ENCODE measurements around the gene PYCR2.
A peak's percentile ranks its signal among the peaks of the same experiment; 100 is the strongest.

Gene PYCR2

DNA sequence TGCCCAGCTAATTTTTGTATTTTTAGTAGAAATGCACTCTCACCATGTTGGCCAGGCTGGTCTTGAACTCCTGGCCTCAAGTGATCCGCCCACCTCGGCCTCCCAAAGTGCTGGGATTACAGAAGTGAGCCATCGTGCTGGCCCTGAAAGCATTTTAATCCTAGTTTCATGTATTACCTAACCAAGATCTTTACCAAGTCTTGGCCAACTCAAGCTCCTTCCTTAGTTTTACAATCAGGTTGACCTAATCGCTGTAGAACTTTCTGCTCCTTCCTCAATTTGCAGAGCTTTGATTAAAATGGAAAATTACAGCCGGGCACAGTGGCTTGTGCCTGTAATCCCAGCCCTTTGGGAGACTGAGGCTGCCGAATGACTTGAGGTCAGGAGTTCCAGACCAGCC lies 38.7 kb downstream of the PYCR2 start:
- Histone ChIP-seq H3K4me1 (ENCODE audit: insufficient read depth, low read length) (peaks cover 17% of the 10 kb centered on the region), H3K9ac (ENCODE audit: low read depth, low read length) (no peak overlapping the region), H3K36me3 (ENCODE audit: insufficient read depth, low read length) (no peaks in the 10 kb centered on the region), H3K9me3 (ENCODE audit: control insufficient read depth, insufficient read depth, low read length) (no peaks in the 10 kb centered on the region)

DNA sequence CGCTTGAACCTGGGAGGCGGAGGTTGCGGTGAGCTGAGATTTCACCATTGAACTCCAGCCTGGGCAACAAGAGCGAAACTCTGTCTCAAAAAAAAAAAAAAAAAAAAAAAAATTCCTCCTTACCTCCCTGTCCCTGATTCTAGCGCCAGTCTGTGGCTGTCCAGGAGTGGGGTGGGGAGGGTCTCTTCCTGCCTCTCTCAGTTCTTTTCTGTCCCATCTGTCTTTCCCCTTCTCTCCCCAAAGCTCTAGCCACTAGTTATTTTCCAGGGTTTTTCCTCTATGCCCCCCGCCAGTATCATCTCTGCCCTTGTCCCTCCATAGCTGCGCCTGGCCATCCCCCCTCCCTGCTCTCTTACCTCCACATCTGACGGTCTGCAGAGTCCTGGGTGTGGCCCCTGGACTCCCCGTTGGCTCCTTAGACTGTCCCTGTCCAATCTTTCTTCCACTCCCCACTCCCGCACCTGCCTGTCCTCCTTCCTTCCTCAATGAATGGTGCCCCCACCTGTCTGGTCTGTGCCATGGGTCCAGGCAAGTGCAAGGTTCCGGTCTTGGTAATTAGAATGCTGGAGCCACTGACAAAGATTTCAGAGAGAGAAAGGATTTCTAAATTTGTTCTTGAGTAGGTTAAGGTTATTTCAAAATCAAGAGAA lies 40.3 kb downstream of the PYCR2 start:
- H3K4me1 ChIP-seq (ENCODE audit: insufficient read depth, low read length): peaks cover 11% of the 10 kb centered on the region
- H3K36me3 ChIP-seq (ENCODE audit: insufficient read depth, low read length): no peaks in the 10 kb centered on the region
- no peaks in the 10 kb centered on the region for H3K9me3 ChIP-seq (ENCODE audit: control insufficient read depth, insufficient read depth, low read length)
- H3K9ac ChIP-seq (ENCODE audit: low read depth, low read length): no peak overlapping the region

DNA sequence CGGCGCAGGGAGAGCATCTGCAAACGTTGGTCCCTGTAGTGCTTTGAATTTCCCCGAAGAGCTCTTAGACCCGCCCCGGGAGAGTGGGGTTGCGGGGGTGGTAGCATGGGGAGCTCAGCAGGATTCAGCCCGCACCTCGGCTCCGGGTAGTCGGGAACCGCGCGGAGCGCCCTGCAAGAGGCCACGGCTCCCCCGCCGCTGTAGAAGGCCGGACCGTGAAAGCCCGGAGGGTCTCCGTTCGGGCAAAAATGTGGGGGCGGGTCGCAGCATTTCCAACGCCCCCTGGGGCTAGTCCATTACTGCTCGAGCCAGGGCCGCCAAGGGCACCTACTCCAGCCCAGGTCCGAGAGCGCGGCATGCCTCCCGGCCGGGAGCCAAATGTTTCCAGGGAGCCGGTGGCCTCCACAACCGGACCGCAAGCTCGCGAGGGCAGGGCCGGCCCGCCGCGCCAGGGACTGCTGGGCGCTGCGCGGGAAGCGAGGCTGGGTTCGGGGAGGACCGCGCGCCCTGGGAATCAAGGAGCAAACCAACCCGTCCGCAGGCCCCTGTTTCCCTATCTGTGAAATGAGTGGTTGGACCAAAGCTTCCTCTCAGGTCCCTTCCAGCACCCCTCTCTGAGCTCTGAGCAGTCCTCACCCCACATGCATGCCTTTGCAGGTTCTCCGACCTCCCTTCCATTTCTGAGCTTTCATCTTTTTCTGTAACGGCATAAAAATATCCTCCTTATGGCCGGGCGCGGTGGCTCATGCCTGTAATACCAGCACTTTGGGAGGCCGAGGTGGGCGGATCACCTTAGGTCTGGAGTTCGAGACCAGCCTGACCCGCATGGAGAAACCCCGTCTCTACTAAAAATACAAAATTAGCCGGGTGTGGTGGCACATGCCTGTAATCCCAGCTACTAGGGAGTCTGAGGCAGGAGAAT lies 41.1 kb downstream of the PYCR2 start:
- Histone ChIP-seq H3K9ac (ENCODE audit: low read depth, low read length) (peak overlapping the region; percentile 90), H3K36me3 (ENCODE audit: insufficient read depth, low read length) (no peaks in the 10 kb centered on the region), H3K9me3 (ENCODE audit: control insufficient read depth, insufficient read depth, low read length) (no peaks in the 10 kb centered on the region), H3K4me1 (ENCODE audit: insufficient read depth, low read length) (peaks cover 14% of the 10 kb centered on the region)

DNA sequence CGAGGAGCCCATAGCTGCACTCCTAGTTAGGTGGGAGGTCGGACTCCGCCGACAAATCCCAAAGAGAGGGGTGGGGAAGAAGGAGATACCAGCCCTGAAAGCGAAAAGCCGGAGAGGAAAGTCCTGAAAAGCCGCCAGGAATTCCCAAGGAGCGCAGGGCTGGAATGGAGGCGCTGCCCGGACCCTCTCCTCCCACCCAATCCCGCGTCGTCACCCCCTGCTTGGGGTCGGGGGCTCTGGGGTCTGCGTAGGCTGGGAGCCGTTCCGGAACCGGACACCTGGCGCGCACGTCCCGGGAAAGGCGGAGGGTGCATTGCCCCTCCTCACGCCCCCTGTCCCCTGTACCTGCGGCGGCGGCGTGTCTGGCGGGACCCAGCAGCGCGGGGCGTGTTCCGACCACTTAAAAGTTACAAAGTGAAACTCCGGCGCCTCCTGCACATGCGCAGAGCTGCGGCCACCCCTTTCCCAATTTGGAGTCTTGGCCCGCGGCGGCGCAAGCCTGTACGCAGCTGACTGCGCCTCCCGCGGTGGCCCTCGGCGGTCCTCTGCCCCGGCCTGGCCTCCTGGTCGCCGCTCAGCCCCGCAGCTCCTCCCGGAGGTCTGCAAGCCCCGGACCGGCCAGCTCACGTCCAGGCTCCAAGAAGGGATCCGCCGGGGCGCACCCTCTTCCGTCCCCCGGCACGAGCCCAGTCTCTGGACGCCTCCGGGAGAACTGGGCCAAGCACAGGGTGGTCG lies 41.9 kb downstream of the PYCR2 start, which contains the start of gene TMEM63A:
TMEM63A (minus strand) TSS at position 422 of the 735 bp plus-strand sequence. CDS start 4,800 bp downstream, outside the sequence.
- H3K4me1 ChIP-seq (ENCODE audit: insufficient read depth, low read length): peaks cover 16% of the 10 kb centered on the region
- peak within 1 kb of the TSS; percentile 90 for H3K9ac ChIP-seq (ENCODE audit: low read depth, low read length)
- H3K9me3 ChIP-seq (ENCODE audit: control insufficient read depth, insufficient read depth, low read length): no peaks in the 10 kb centered on the region
- peaks cover under 1% of the 10 kb centered on the region; the same call in 1 of the 2 replicates for H3K36me3 ChIP-seq (ENCODE audit: insufficient read depth, low read length)

- Histone ChIP-seq H3K9me3 (ENCODE audit: control insufficient read depth, insufficient read depth, low read length) (no peaks in the 10 kb centered on the region), H3K4me1 (ENCODE audit: insufficient read depth, low read length) (peaks cover 18% of the 10 kb centered on the region)
These were observed 42.7 kb downstream of the PYCR2 start for GRCh38 chr1:225881081-225881958.

DNA sequence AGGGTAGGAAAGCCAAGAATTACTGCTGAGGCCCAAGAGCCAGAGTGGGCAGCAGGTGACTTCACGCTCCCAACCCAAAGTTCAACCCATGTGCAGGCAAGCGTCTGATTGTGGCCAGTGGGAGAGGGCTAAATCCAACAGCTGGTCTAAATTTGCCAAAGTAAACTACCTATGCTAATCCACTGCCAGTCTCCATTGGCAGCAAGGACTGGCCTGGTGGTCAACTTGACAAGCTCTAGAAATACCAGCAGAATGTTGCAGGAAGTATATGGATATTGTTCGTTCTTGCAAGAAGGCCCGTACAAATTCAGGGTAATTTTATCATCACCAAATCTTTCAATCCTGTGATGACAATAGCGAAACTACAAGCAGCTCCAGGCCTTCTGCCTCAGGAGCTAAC lies 43.4 kb downstream of the PYCR2 start:
- Histone ChIP-seq H3K4me1 (ENCODE audit: insufficient read depth, low read length) (peaks cover 19% of the 10 kb centered on the region), H3K9ac (ENCODE audit: low read depth, low read length) (no peak overlapping the region), H3K36me3 (ENCODE audit: insufficient read depth, low read length) (peaks cover 4% of the 10 kb centered on the region; the same call in 1 of the 2 replicates), H3K9me3 (ENCODE audit: control insufficient read depth, insufficient read depth, low read length) (no peaks in the 10 kb centered on the region)

More at GRCh38 chr1:225881081-225881958, 42.7 kb downstream of the PYCR2 start:
- H3K9ac ChIP-seq (ENCODE audit: low read depth, low read length): peak overlapping the region; percentile 90
- H3K36me3 ChIP-seq (ENCODE audit: insufficient read depth, low read length): peaks cover 4% of the 10 kb centered on the region; the same call in 1 of the 2 replicates

DNA sequence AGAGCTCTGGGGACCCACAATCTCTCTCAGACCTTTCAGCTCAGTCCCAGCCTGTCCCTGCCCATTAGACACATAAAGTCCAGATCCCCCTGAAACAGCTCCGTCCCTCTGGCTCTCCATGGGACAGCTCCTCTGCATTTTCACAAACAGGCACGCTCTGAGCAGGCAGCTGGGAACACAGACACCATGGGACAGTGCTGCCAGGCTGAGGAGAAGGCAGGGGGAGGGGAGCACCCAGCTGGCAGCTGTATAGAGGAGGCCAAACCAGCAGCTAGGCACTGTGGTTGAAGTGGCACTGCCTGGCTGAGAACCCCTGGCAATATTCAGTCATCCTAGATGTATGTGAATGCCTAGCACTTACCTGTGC lies 43.8 kb downstream of the PYCR2 start:
- H3K36me3 ChIP-seq (ENCODE audit: insufficient read depth, low read length): peaks cover 5% of the 10 kb centered on the region
- no peaks in the 10 kb centered on the region for H3K9me3 ChIP-seq (ENCODE audit: control insufficient read depth, insufficient read depth, low read length)
- no peak overlapping the region for H3K9ac ChIP-seq (ENCODE audit: low read depth, low read length)
- H3K4me1 ChIP-seq (ENCODE audit: insufficient read depth, low read length): peaks cover 21% of the 10 kb centered on the region

DNA sequence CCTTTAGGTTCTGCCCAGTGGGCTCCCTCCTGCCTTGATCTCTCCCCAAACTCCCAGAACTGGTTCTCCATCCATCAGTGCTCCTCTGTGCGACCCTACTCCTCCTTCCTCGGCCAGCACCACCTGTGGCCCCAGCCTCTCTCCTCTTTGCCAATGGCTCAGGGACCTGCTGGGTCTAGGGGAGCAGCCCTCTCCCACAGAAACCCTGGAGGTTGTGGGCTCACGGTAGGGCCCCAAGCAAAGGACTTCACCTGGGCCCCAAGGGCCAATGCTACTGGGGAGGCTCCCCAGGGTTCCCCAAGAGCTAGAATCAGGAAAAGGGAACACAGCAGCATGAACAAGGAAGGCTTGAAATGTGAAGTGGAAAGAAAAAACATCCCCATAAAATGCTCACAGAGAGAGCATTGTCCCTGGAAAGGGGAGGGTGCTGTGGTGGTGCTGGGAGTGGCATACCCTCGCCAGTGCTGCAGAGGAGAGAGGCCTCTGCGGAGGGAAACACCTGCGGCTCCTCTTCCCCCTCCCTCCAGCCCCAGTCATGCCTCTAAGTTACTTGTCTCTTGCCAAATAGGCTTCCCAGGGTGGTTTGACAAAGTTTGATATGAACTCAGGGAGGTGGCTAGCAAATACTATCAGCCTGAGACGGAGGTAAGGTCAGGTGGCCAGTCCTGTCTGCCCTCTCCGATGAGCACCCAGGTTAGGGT lies 44.4 kb downstream of the PYCR2 start:
- H3K36me3 ChIP-seq (ENCODE audit: insufficient read depth, low read length): peaks cover 7% of the 10 kb centered on the region
- no peak overlapping the region for H3K9ac ChIP-seq (ENCODE audit: low read depth, low read length)
- no peaks in the 10 kb centered on the region for H3K9me3 ChIP-seq (ENCODE audit: control insufficient read depth, insufficient read depth, low read length)
- peaks cover 23% of the 10 kb centered on the region for H3K4me1 ChIP-seq (ENCODE audit: insufficient read depth, low read length)

DNA sequence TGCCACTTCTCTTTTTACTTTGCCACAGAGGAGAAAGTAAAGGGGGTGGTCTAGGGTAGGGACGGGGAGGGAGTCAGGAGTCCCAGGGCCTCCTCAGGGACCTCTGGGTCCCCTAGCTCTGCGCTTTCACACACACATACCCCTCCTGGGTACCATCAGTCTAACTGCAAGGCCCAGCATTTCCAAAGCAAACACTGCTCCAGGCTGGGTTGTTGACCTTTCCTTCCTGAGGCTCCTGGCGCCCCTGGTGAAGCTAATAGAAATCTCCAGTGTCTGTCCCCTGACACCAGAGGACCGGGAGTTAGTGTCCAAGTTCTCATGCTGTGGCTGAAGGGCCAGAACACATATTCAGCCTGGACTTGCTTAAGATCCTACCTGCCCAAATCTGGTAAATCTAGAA lies 45.8 kb downstream of the PYCR2 start:
- Histone ChIP-seq H3K9ac (ENCODE audit: low read depth, low read length) (no peak overlapping the region), H3K36me3 (ENCODE audit: insufficient read depth, low read length) (peaks cover 16% of the 10 kb centered on the region), H3K4me1 (ENCODE audit: insufficient read depth, low read length) (peaks cover 23% of the 10 kb centered on the region), H3K9me3 (ENCODE audit: control insufficient read depth, insufficient read depth, low read length) (no peaks in the 10 kb centered on the region)

GRCh38 chr1:225877580-225877979 lies 46.5 kb downstream of the PYCR2 start:
- Histone ChIP-seq H3K4me1 (ENCODE audit: insufficient read depth, low read length) (peaks cover 23% of the 10 kb centered on the region), H3K36me3 (ENCODE audit: insufficient read depth, low read length) (peaks cover 20% of the 10 kb centered on the region), H3K9ac (ENCODE audit: low read depth, low read length) (no peak overlapping the region), H3K9me3 (ENCODE audit: control insufficient read depth, insufficient read depth, low read length) (no peaks in the 10 kb centered on the region)

GRCh38 chr1:225876900-225877510 lies 47.0 kb downstream of the PYCR2 start:
- Histone ChIP-seq H3K4me1 (ENCODE audit: insufficient read depth, low read length) (peaks cover 25% of the 10 kb centered on the region), H3K9me3 (ENCODE audit: control insufficient read depth, insufficient read depth, low read length) (no peaks in the 10 kb centered on the region), H3K36me3 (ENCODE audit: insufficient read depth, low read length) (peaks cover 20% of the 10 kb centered on the region), H3K9ac (ENCODE audit: low read depth, low read length) (no peak overlapping the region)

GRCh38 chr1:225875044-225875815 lies 48.8 kb downstream of the PYCR2 start:
- Histone ChIP-seq H3K9ac (ENCODE audit: low read depth, low read length) (no peak overlapping the region), H3K36me3 (ENCODE audit: insufficient read depth, low read length) (peaks cover 20% of the 10 kb centered on the region)

More at GRCh38 chr1:225875044-225875815, 48.8 kb downstream of the PYCR2 start:
- peaks cover 21% of the 10 kb centered on the region for H3K4me1 ChIP-seq (ENCODE audit: insufficient read depth, low read length)
- no peaks in the 10 kb centered on the region for H3K9me3 ChIP-seq (ENCODE audit: control insufficient read depth, insufficient read depth, low read length)
